Fibroblast of peridontal ligament (primary cell): ENCODE results near the gene PIK3R5.
"Not testable (repeated sequence)": the region's sequence is repeated elsewhere in the genome, so short reads cannot be mapped to it uniquely, and the experiment has no call there.

Source experiments
- DNase-seq: peaks from one replicate; pipeline ENCODE4 v3.0.0-alpha.2; 2010; ENCODE audit errors: extremely low read depth

Gene PIK3R5

GRCh38 chr17:8896641-8897635 is 68.6 kb downstream of the PIK3R5 start:
- no peak for DNase-seq

GRCh38 chr17:8896087-8896486 is 69.4 kb downstream of the PIK3R5 start:
- no peak for DNase-seq

- DNase-seq = peak; percentile 48
Measured at GRCh38 chr17:8894673-8895578, 70.6 kb downstream of the PIK3R5 start.

- no peak for DNase-seq
Measured at GRCh38 chr17:8894202-8894671, 71.3 kb downstream of the PIK3R5 start.

GRCh38 chr17:8893621-8894201 is 71.8 kb downstream of the PIK3R5 start:
- no peak for DNase-seq

- no peak for DNase-seq
Measured at GRCh38 chr17:8893059-8893458, 72.4 kb downstream of the PIK3R5 start.

- no peak for DNase-seq
Measured at GRCh38 chr17:8892338-8892690, 73.2 kb downstream of the PIK3R5 start.

- DNase-seq = no peak
Measured at GRCh38 chr17:8890671-8891070, 74.8 kb downstream of the PIK3R5 start.

GRCh38 chr17:8889458-8890210 is 75.9 kb downstream of the PIK3R5 start:
- DNase-seq = no peak

GRCh38 chr17:8888704-8889302 is 76.7 kb downstream of the PIK3R5 start:
- DNase-seq = no peak

- DNase-seq = no peak
Measured at GRCh38 chr17:8887834-8888703, 77.4 kb downstream of the PIK3R5 start.

- no peak for DNase-seq
Measured at GRCh38 chr17:8887301-8887700, 78.2 kb downstream of the PIK3R5 start.

- DNase-seq = no peak
Measured at GRCh38 chr17:8885967-8886684, 79.4 kb downstream of the PIK3R5 start.

- not testable (repeated sequence) for DNase-seq
Measured at GRCh38 chr17:8885163-8885966, 80.1 kb downstream of the PIK3R5 start.

GRCh38 chr17:8884336-8884990 is 81.0 kb downstream of the PIK3R5 start:
- no peak for DNase-seq

- DNase-seq = no peak
Measured at GRCh38 chr17:8883353-8883752, 82.2 kb downstream of the PIK3R5 start.

GRCh38 chr17:8881606-8882005 is 83.9 kb downstream of the PIK3R5 start:
- no peak for DNase-seq

GRCh38 chr17:8880466-8880865 is 85.0 kb downstream of the PIK3R5 start:
- no peak for DNase-seq
